ENCODE measurements around the gene TTC32.

The TTC32 gene

GRCh38 chr2:19937004-19937403, 35.2 kb upstream of the TTC32 start:
- no peak overlapping the region for H3K27ac ChIP-seq (ENCODE audit: low read length)
- H3K4me2 ChIP-seq (ENCODE audit: insufficient read depth, low read length), result no peak overlapping the region
- no peak overlapping the region for H3K9ac ChIP-seq (ENCODE audit: low read depth, low read length)
- TF ChIP-seq, protein P1, sequence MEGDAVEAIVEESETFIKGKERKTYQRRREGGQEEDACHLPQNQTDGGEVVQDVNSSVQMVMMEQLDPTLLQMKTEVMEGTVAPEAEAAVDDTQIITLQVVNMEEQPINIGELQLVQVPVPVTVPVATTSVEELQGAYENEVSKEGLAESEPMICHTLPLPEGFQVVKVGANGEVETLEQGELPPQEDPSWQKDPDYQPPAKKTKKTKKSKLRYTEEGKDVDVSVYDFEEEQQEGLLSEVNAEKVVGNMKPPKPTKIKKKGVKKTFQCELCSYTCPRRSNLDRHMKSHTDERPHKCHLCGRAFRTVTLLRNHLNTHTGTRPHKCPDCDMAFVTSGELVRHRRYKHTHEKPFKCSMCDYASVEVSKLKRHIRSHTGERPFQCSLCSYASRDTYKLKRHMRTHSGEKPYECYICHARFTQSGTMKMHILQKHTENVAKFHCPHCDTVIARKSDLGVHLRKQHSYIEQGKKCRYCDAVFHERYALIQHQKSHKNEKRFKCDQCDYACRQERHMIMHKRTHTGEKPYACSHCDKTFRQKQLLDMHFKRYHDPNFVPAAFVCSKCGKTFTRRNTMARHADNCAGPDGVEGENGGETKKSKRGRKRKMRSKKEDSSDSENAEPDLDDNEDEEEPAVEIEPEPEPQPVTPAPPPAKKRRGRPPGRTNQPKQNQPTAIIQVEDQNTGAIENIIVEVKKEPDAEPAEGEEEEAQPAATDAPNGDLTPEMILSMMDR (IDR thresholded peaks at IDR 0.05; ENCODE audit: borderline replicate concordance, extremely low read depth, low read length, poor library complexity, severe bottlenecking), result no peak
- no peak for TF ChIP-seq EZH2 (IDR thresholded peaks at IDR 0.05; ENCODE audit: borderline replicate concordance, low read depth, low read length, severe bottlenecking)
- no peaks in the 10 kb centered on the region for H4K20me1 ChIP-seq (ENCODE audit: insufficient read depth, low read length)
- no peaks in the 10 kb centered on the region for H3K79me2 ChIP-seq (ENCODE audit: insufficient read depth, low read length)
- no peaks in the 10 kb centered on the region for H3K4me1 ChIP-seq (ENCODE audit: insufficient read depth, low read length)
- H2AFZ ChIP-seq (ENCODE audit: low read depth, low read length), result no peak overlapping the region
- H3K4me3 ChIP-seq (ENCODE audit: low read depth in 1 of 2, low read length in 2 of 2), result no peak overlapping the region
- no peak for DNase-seq
- ATAC-seq (ENCODE audit: insufficient read depth, low read depth), result no peak
- peaks cover 9% of the 10 kb centered on the region for H3K27me3 ChIP-seq (ENCODE audit: insufficient read depth, low read length, poor library complexity)
- no peaks in the 10 kb centered on the region for H3K36me3 ChIP-seq (ENCODE audit: insufficient read depth, low read length)
- no peaks in the 10 kb centered on the region for H3K9me3 ChIP-seq (ENCODE audit: insufficient read depth, low read length, severe bottlenecking)

DNA sequence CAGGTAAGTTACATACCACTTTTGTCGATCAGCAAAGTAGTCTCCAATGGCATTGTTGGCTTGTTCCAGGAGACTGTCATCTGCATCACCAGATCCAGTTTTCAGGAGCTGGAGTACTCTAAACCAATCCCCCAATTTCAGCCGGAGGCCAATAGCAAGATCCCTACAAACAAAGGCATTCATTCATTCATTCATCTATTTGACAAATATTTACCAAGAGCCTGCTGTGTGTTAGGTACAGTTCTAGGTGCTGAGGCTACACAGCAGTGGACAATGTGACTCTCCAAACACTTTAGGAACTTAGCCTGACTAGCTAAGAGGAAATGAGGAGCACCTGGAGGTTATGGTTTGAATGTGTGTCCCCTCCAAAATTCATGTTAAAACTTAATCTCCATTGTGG, 34.4 kb upstream of the TTC32 start:
- Histone ChIP-seq H4K20me1 (ENCODE audit: insufficient read depth, low read length) (no peaks in the 10 kb centered on the region), H3K4me1 (ENCODE audit: insufficient read depth, low read length) (no peaks in the 10 kb centered on the region), H3K36me3 (ENCODE audit: insufficient read depth, low read length) (no peaks in the 10 kb centered on the region), H2AFZ (ENCODE audit: low read depth, low read length) (no peak overlapping the region), H3K4me3 (ENCODE audit: low read depth in 1 of 2, low read length in 2 of 2) (no peak overlapping the region), H3K27ac (ENCODE audit: low read length) (no peak overlapping the region), H3K9me3 (ENCODE audit: insufficient read depth, low read length, severe bottlenecking) (no peaks in the 10 kb centered on the region), H3K79me2 (ENCODE audit: insufficient read depth, low read length) (no peaks in the 10 kb centered on the region), H3K27me3 (ENCODE audit: insufficient read depth, low read length, poor library complexity) (peaks cover 9% of the 10 kb centered on the region), H3K9ac (ENCODE audit: low read depth, low read length) (no peak overlapping the region), H3K4me2 (ENCODE audit: insufficient read depth, low read length) (no peak overlapping the region)
- ATAC-seq (ENCODE audit: insufficient read depth, low read depth) (no peak), DNase-seq (no peak)
- TF ChIP-seq, protein P1 (IDR thresholded peaks at IDR 0.05; ENCODE audit: borderline replicate concordance, extremely low read depth, low read length, poor library complexity, severe bottlenecking), result no peak
- no peak for TF ChIP-seq EZH2 (IDR thresholded peaks at IDR 0.05; ENCODE audit: borderline replicate concordance, low read depth, low read length, severe bottlenecking)

- peaks cover 4% of the 10 kb centered on the region for H3K9me3 ChIP-seq (ENCODE audit: insufficient read depth, low read length, severe bottlenecking)
- no peaks in the 10 kb centered on the region for H3K4me1 ChIP-seq (ENCODE audit: insufficient read depth, low read length)
- H3K27me3 ChIP-seq (ENCODE audit: insufficient read depth, low read length, poor library complexity), result peaks cover 9% of the 10 kb centered on the region
- TF ChIP-seq EZH2 (IDR thresholded peaks at IDR 0.05; ENCODE audit: borderline replicate concordance, low read depth, low read length, severe bottlenecking), result no peak
- TF ChIP-seq, protein P1 (IDR thresholded peaks at IDR 0.05; ENCODE audit: borderline replicate concordance, extremely low read depth, low read length, poor library complexity, severe bottlenecking), result no peak
- H3K9ac ChIP-seq (ENCODE audit: low read depth, low read length), result no peak overlapping the region
- H3K4me2 ChIP-seq (ENCODE audit: insufficient read depth, low read length), result no peak overlapping the region
- no peak overlapping the region for H3K27ac ChIP-seq (ENCODE audit: low read length)
- no peaks in the 10 kb centered on the region for H4K20me1 ChIP-seq (ENCODE audit: insufficient read depth, low read length)
- no peak overlapping the region for H3K4me3 ChIP-seq (ENCODE audit: low read depth in 1 of 2, low read length in 2 of 2)
- ATAC-seq (ENCODE audit: insufficient read depth, low read depth) (no peak), DNase-seq (no peak)
- H3K36me3 ChIP-seq (ENCODE audit: insufficient read depth, low read length), result no peaks in the 10 kb centered on the region
- no peaks in the 10 kb centered on the region for H3K79me2 ChIP-seq (ENCODE audit: insufficient read depth, low read length)
- H2AFZ ChIP-seq (ENCODE audit: low read depth, low read length), result no peak overlapping the region
Measured at GRCh38 chr2:19933351-19933981, 31.7 kb upstream of the TTC32 start.
